Measurements from ENCODE around the gene SLC35G2.
"Not testable (repeated sequence)": the region's sequence is repeated elsewhere in the genome, so short reads cannot be mapped to it uniquely, and the experiment has no call there.

The SLC35G2 gene

GRCh38 chr3:136885357-136886213 lies 66.7 kb downstream of the SLC35G2 start:
- DNase-seq (ENCODE audit: low read depth): no peak

GRCh38 chr3:136889947-136890346 lies 71.0 kb downstream of the SLC35G2 start:
- DNase-seq (ENCODE audit: low read depth): no peak

- no peak for DNase-seq (ENCODE audit: low read depth)
Measured at GRCh38 chr3:136891934-136892855, 73.3 kb downstream of the SLC35G2 start.

- peak; percentile 46 for DNase-seq (ENCODE audit: low read depth)
Measured at GRCh38 chr3:136893848-136894443, 75.0 kb downstream of the SLC35G2 start.

- DNase-seq (ENCODE audit: low read depth): not testable (repeated sequence)
Measured at GRCh38 chr3:136897171-136897570, 78.2 kb downstream of the SLC35G2 start.

GRCh38 chr3:136898549-136898948 lies 79.6 kb downstream of the SLC35G2 start:
- DNase-seq (ENCODE audit: low read depth): no peak

GRCh38 chr3:136898954-136899353 lies 80.0 kb downstream of the SLC35G2 start:
- DNase-seq (ENCODE audit: low read depth): peak; percentile 9

GRCh38 chr3:136899622-136900158 lies 80.8 kb downstream of the SLC35G2 start:
- no peak for DNase-seq (ENCODE audit: low read depth)

- not testable (repeated sequence) for DNase-seq (ENCODE audit: low read depth)
Measured at GRCh38 chr3:136900694-136901093, 81.8 kb downstream of the SLC35G2 start.

- DNase-seq (ENCODE audit: low read depth): no peak
Measured at GRCh38 chr3:136901391-136901790, 82.5 kb downstream of the SLC35G2 start.

GRCh38 chr3:136902530-136902929 lies 83.6 kb downstream of the SLC35G2 start:
- DNase-seq (ENCODE audit: low read depth): not testable (repeated sequence)

GRCh38 chr3:136903899-136904298 lies 85.0 kb downstream of the SLC35G2 start:
- DNase-seq (ENCODE audit: low read depth): no peak

GRCh38 chr3:136904746-136905145 lies 85.8 kb downstream of the SLC35G2 start:
- DNase-seq (ENCODE audit: low read depth): no peak
